IMR-90 (cell line): ENCODE results near the gene FRY. TPM values are rescaled to one million over a fixed set of nuclear protein-coding genes. Genes with fewer than 3 reads are reported as not detected.

ENCODE experiments used
- ATAC-seq: fragments of 200-7000 bp; cut with Tn5 transposase; 2 replicates; pipeline ENCODE4 v1.9.1; 2020; ENCODE audit warnings: low read depth, mild to moderate bottlenecking, moderate library complexity
- BruUV-seq: library from RNA; stranded (reverse); fragments of 400-500 nt; replicated peaks from 2 replicates; lab custom pipeline; 2021; lab: Mats Ljungman, UMichigan
- CTCF ChIA-PET: fragments of 300-600 bp; formaldehyde crosslinking; extraction: SDS; loops from one replicate; lab custom pipeline; 2021; ENCODE audit warnings: antibody characterized with exemption; lab: Yijun Ruan, JAX
- POLR2A ChIA-PET: fragments of 300-600 bp; sonication (Branson Sonifier 250); formaldehyde crosslinking; loops from one replicate; lab custom pipeline; 2022; ENCODE audit warnings: antibody characterized with exemption; ENCODE audit not compliant: unreplicated experiment; lab: Charles Lee
- DNase-seq: peaks from one replicate; pipeline ENCODE4 v3.0.0; 2013
- H2AFZ ChIP-seq: replicated peaks from 2 replicates; pipeline ENCODE3; 2013; ENCODE audit warnings: low read length, mild to moderate bottlenecking; ENCODE audit not compliant: poor library complexity
- H2AK5ac ChIP-seq: 2 replicates; pipeline ENCODE4 v1.6.1; 2013; ENCODE audit warnings: low read depth, low read length, inconsistent platforms
- H2AK9ac ChIP-seq: replicated peaks from 2 replicates; pipeline ENCODE3; 2013; ENCODE audit warnings: mild to moderate bottlenecking, low read depth, low read length, moderate library complexity; ENCODE audit not compliant: poor library complexity
- H2BK120ac ChIP-seq: 2 replicates; pipeline ENCODE4 v1.6.1; 2013; ENCODE audit warnings: low read depth, low read length, inconsistent platforms
- H2BK15ac ChIP-seq: 3 replicates; pipeline ENCODE4 v1.6.1; 2013; ENCODE audit warnings: low read depth, low read length, inconsistent platforms
- H2BK20ac ChIP-seq: 2 replicates; pipeline ENCODE4 v1.6.1; 2013; ENCODE audit warnings: low read depth, mild to moderate bottlenecking, inconsistent platforms, low read length, moderate library complexity
- H2BK5ac ChIP-seq: 2 replicates; pipeline ENCODE4 v1.6.1; 2013; ENCODE audit warnings: mild to moderate bottlenecking, low read depth, low read length, inconsistent platforms; ENCODE audit not compliant: poor library complexity, severe bottlenecking
- H3K14ac ChIP-seq: replicated peaks from 2 replicates; pipeline ENCODE4 v1.6.1; 2013; ENCODE audit warnings: low read depth, low read length, inconsistent platforms
- H3K18ac ChIP-seq: 2 replicates; pipeline ENCODE4 v1.6.1; 2013; ENCODE audit warnings: low read depth, low read length, control low read depth
- H3K23ac ChIP-seq: 2 replicates; pipeline ENCODE4 v1.6.1; 2013; ENCODE audit warnings: low read depth, low read length, inconsistent platforms
- H3K27ac ChIP-seq: 2 replicates; pipeline ENCODE4 v1.5.1; 2013; ENCODE audit warnings: mild to moderate bottlenecking, control low read depth, low read length; ENCODE audit not compliant: insufficient read depth
- H3K27me3 ChIP-seq: 2 replicates; pipeline ENCODE4 v1.6.1; 2013; ENCODE audit warnings: low read length; ENCODE audit not compliant: control insufficient read depth, insufficient read depth
- H3K36me3 ChIP-seq: 2 replicates; pipeline ENCODE4 v1.6.1; 2013; ENCODE audit warnings: low read length, mixed read lengths; ENCODE audit not compliant: control insufficient read depth, insufficient read depth
- H3K4ac ChIP-seq: 2 replicates; pipeline ENCODE4 v1.6.1; 2013; ENCODE audit warnings: low read depth, low read length, inconsistent platforms
- H3K4me1 ChIP-seq: 2 replicates; pipeline ENCODE4 v1.6.1; 2013; ENCODE audit warnings: low read length, mixed read lengths; ENCODE audit not compliant: control insufficient read depth, insufficient read depth
- H3K4me2 ChIP-seq: 2 replicates; pipeline ENCODE4 v1.6.1; 2013; ENCODE audit warnings: low read depth, mild to moderate bottlenecking, control low read depth, low read length, moderate library complexity
- H3K4me3 ChIP-seq: 2 replicates; pipeline ENCODE4 v1.5.1; 2013; ENCODE audit warnings: low read depth, mild to moderate bottlenecking, control low read depth, low read length, moderate library complexity; ENCODE audit not compliant: insufficient read depth
- H3K56ac ChIP-seq: 2 replicates; pipeline ENCODE4 v1.6.1; 2013; ENCODE audit warnings: low read length, inconsistent platforms; ENCODE audit not compliant: insufficient read depth; ENCODE audit errors: extremely low read depth
- H3K79me1 ChIP-seq, 2 experiments: 2 replicates each; pipeline ENCODE4 v1.6.1; 2013; ENCODE audit warnings: low read length in 2 of 2, inconsistent platforms in 1 of 2, low read depth in 1 of 2
- H3K9ac ChIP-seq: 2 replicates; pipeline ENCODE4 v1.6.1; 2013; ENCODE audit warnings: low read depth, low read length, control low read depth
- H3K9me1 ChIP-seq: 2 replicates; pipeline ENCODE4 v1.6.1; 2013; ENCODE audit warnings: low read length, inconsistent platforms; ENCODE audit not compliant: insufficient read depth
- H3K9me3 ChIP-seq: 2 replicates; pipeline ENCODE4 v1.6.1; 2013; ENCODE audit warnings: low read length; ENCODE audit not compliant: control insufficient read depth, insufficient read depth
- H4K20me1 ChIP-seq: 2 replicates; pipeline ENCODE4 v1.6.1; 2013; ENCODE audit warnings: low read length, inconsistent platforms; ENCODE audit not compliant: insufficient read depth
- H4K5ac ChIP-seq: 2 replicates; pipeline ENCODE4 v1.6.1; 2013; ENCODE audit warnings: mild to moderate bottlenecking, low read depth, low read length, control low read depth
- H4K8ac ChIP-seq, 2 experiments: 2 replicates each; pipeline ENCODE4 v1.6.1; 2013; ENCODE audit warnings: low read depth in 2 of 2, low read length in 2 of 2, control low read depth in 1 of 2, inconsistent platforms in 1 of 2
- H4K91ac ChIP-seq: 2 replicates; pipeline ENCODE4 v1.6.1; 2013; ENCODE audit warnings: low read depth, low read length, inconsistent platforms; ENCODE audit not compliant: insufficient read depth
- CHD1 ChIP-seq: IDR thresholded peaks from 2 replicates; pipeline ENCODE4 v1.6.1; 2012; ENCODE audit warnings: low read depth, low read length, improper control_type of control experiment
- MXI1 ChIP-seq: IDR thresholded peaks from 2 replicates; pipeline ENCODE4 v1.6.1; 2012; ENCODE audit warnings: low read depth, mild to moderate bottlenecking, low read length, moderate library complexity, borderline replicate concordance
- WGBS, 2 experiments: methylation state at CpG; one replicate each; pipeline versions ENCODE4 v1.1.5 to v1.1.7; 2013; ENCODE audit warnings: missing lambda C conversion rate in 2 of 2; ENCODE audit not compliant: insufficient read length in 1 of 2; ENCODE audit errors: extremely low coverage in 2 of 2; 5-methylcytosine and 5-hydroxymethylcytosine counted together
- dilution Hi-C: fragments of 300-500 bp; cut with HindIII; formaldehyde crosslinking; loops from one replicate; pipeline ENCODE4 v1.14.3; 2018; ENCODE audit warnings: low sequenced_read_pairs; ENCODE audit not compliant: unreplicated experiment
- in situ Hi-C: fragments of 300-500 bp; cut with MboI; formaldehyde crosslinking; loops from 3 replicates; pipeline ENCODE4 v1.14.3; 2019; ENCODE audit warnings: low sequenced_read_pairs, inconsistent platforms, mixed read lengths
- intact Hi-C: fragments of 100-400 bp; cut with micrococcal nuclease; formaldehyde crosslinking; loops from 2 replicates; pipeline ENCODE4 v1.10.0; 2022
- polyA plus RNA-seq, 3 experiments: library from polyadenylated mRNA; depleted of rRNA; stranded (reverse); fragments of >200 nt; gene quantifications; 2 replicates each; pipeline ENCODE4 v1.2.3, GENCODE V29; 2012; ENCODE audit warnings: low replicate concordance in 1 of 3
- total RNA-seq: library from RNA; depleted of rRNA; stranded (reverse); fragments of >200 nt; gene quantifications from 2 replicates; pipeline ENCODE4 v1.2.3, GENCODE V29; 2012

The FRY gene
- total and polyA plus RNA-seq, 2 of the 4 experiments (the other 2 are of a cell fraction), result 3.0 to 4.8 TPM

DNA sequence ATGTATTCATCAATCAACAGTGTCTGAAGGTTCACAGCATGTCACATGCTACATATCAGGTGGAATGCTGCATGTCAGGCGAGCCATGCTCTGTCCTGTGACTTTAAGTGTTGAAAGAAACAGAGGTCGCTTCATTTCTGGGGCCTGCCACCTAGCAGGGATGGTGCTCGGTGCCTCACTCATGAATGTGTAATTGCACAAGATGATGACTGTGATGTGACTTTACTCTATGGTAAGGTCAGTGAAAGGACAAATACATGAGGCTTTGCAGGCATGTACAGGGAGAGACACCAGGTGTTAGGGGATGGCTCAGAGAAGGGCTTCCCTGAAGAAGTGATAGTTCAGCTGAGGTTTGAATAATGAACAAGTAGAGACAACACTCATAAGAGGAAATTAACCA lies 66.7 kb downstream of the FRY start:
- Histone ChIP-seq H4K5ac (no peak overlapping the region), H4K8ac (no peak overlapping the region), H3K36me3 (peaks cover 2% of the 10 kb centered on the region; the same call in 1 of the 2 replicates), H2AK5ac (no peak overlapping the region), H2BK20ac (no peak overlapping the region), H3K9me1 (peaks cover 3% of the 10 kb centered on the region; the same call in 1 of the 2 replicates), H2BK15ac (no peak overlapping the region), H3K27me3 (no peaks in the 10 kb centered on the region), H4K20me1 (no peaks in the 10 kb centered on the region), H3K4me2 (no peak overlapping the region), H4K91ac (no peak overlapping the region), H3K27ac (no peak overlapping the region), H3K56ac (no peak overlapping the region), H2BK120ac (no peak overlapping the region), H2AFZ (peak overlapping the region; percentile 25), H3K23ac (no peak overlapping the region), H3K4me1 (no peaks in the 10 kb centered on the region), H2BK5ac (no peak overlapping the region), H3K4me3 (no peak overlapping the region), H3K79me1 (peaks cover 0 to 4% of the 10 kb centered on the region in 2 experiments; a peak in 1 of 4 replicates), H3K9me3 (no peaks in the 10 kb centered on the region), H3K9ac (no peak overlapping the region), H3K14ac (no peak overlapping the region), H3K18ac (no peak overlapping the region), H3K4ac (no peak overlapping the region), H2AK9ac (no peak overlapping the region)
- ChIA-PET POLR2A (no interaction called here), CTCF (no interaction called here)
- dilution Hi-C loops, result no loop called here
- intact Hi-C loops, result no loop called here
- in situ Hi-C loops, result no loop called here
- TF ChIP-seq CHD1 (no peak), MXI1 (no peak)
- no TSS peak for BruUV-seq
- ATAC-seq (no peak), DNase-seq (no peak)
- WGBS, 2 experiments, result no CpG with 5 or more reads among the region's 3 CpGs
